ENCODE measurements around the gene LIM2. TPM values are rescaled to one million over a fixed set of nuclear protein-coding genes. Genes with fewer than 3 reads are reported as not detected.

The LIM2 gene
- total and polyA plus RNA-seq, 2 of the 8 experiments (the other 6 are each of a cell fraction or from before 2014, with no cell fraction given): not detected

DNA sequence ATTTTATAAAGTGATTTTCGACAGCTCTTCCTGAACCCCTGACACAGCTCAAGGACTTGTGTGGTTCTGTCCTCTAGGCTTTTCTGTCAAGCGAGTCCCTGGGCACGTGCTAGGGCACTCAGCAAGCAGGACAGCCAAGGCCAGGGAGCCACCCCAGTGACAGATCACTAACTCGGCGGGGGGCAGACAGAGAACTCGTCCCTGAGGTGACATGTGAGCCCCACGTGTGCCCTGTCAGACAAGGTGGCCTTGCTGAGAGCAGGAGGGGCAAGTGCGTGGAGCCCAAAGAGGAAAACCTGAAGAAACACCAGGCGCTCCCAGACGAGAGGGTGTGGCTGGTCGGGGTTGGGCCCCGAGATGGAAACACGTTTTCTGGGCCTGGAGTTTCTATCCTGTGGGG lies 26.5 kb downstream of the LIM2 start:
- Histone ChIP-seq H2BK15ac (ENCODE audit: low read length) (no peak overlapping the region), H3K23ac (ENCODE audit: insufficient read length) (no peak overlapping the region), H3K23me2 (ENCODE audit: low read depth, low read length) (peaks cover 4% of the 10 kb centered on the region), H3K4me2 (ENCODE audit: insufficient read depth in 1 of 2, low read depth in 2 of 2, low read length in 2 of 2) (no peak overlapping the region), H3K4ac (replicated peaks; ENCODE audit: insufficient read length, low read depth, low read length) (no peak overlapping the region), H3K27ac (ENCODE audit: low read depth, low read length) (no peak overlapping the region), H3K56ac (replicated peaks; ENCODE audit: insufficient read length, low read depth, low read length) (no peak overlapping the region), H3K14ac (ENCODE audit: insufficient read length) (no peak overlapping the region), H3K4me3 (ENCODE audit: extremely low read depth in 1 of 4, insufficient read depth in 2 of 4, low read depth in 3 of 4, low read length in 4 of 4) (no peak overlapping the region), H4K91ac (replicated peaks; ENCODE audit: insufficient read length, low read length) (no peak overlapping the region), H2BK120ac (replicated peaks; ENCODE audit: low read depth, low read length) (no peak overlapping the region), H3K18ac (ENCODE audit: extremely low read depth, low read length) (no peak overlapping the region), H4K20me1 (replicated peaks in 1 of 2; ENCODE audit: control insufficient read depth in 1 of 2, insufficient read depth in 2 of 2, low read length in 2 of 2) (no peaks in the 10 kb centered on the region), H3K79me2 (ENCODE audit: control insufficient read depth in 1 of 2, insufficient read depth in 2 of 2, low read length in 2 of 2) (no peaks in the 10 kb centered on the region), H3K9me3 (ENCODE audit: insufficient read depth in 2 of 2, low read depth in 1 of 2, low read length in 1 of 2) (no peaks in the 10 kb centered on the region), H3K4me1 (replicated peaks in 1 of 4; ENCODE audit: control insufficient read depth in 3 of 4, insufficient read depth in 4 of 4, low read length in 3 of 4) (peaks cover 0 to 9% (median 4%) of the 10 kb centered on the region in 4 experiments), H2AK5ac (ENCODE audit: low read depth, low read length) (no peak overlapping the region), H2BK20ac (ENCODE audit: low read length) (no peak overlapping the region), H3K9ac (replicated peaks in 1 of 4; ENCODE audit: extremely low read depth in 1 of 4, low read depth in 3 of 4, low read length in 3 of 4) (no peak overlapping the region), H2BK12ac (ENCODE audit: low read depth, low read length) (no peak overlapping the region), H3K27me3 (replicated peaks in 1 of 4; ENCODE audit: control insufficient read depth in 3 of 4, extremely low read depth in 1 of 4, insufficient read depth in 3 of 4, low read length in 3 of 4) (no peaks in the 10 kb centered on the region), H3K79me1 (ENCODE audit: low read depth, low read length) (no peaks in the 10 kb centered on the region), H2BK5ac (ENCODE audit: low read depth, low read length) (no peak overlapping the region), H4K8ac (ENCODE audit: extremely low read depth, insufficient read depth, low read length) (no peak overlapping the region), H2AFZ (ENCODE audit: low read length) (no peak overlapping the region), H3K36me3 (ENCODE audit: control insufficient read depth in 2 of 4, insufficient read depth in 4 of 4, low read length in 3 of 4) (no peaks in the 10 kb centered on the region), H4K5ac (ENCODE audit: insufficient read length, low read depth, low read length) (no peak overlapping the region)
- 87% methylated on average over 13 of the region's 13 CpGs; no CpG with 5 or more reads in 1 of the 2 experiments for WGBS, 2 experiments (ENCODE audit: extremely low coverage in 1 of 2, insufficient coverage in 1 of 2, insufficient read length in 1 of 2, insufficient replicate concordance in 2 of 2, low coverage in 1 of 2, low lambda C conversion rate in 2 of 2, missing lambda C conversion rate in 1 of 2)
- POLR2A ChIA-PET (ENCODE audit: partially characterized antibody): no interaction called here
- DNase-seq (ENCODE audit: low read depth in 1 of 2, low spot score in 2 of 2): no peak
- no peak for FAIRE-seq
- CTCF ChIA-PET (ENCODE audit: partially characterized antibody): no interaction called here
- no peak for TF ChIP-seq SP2 (IDR thresholded peaks at IDR 0.05; ENCODE audit: low read length)

Measured in H1 (cell line).